Measurements from ENCODE around the gene ZNF277.

Gene ZNF277

DNA sequence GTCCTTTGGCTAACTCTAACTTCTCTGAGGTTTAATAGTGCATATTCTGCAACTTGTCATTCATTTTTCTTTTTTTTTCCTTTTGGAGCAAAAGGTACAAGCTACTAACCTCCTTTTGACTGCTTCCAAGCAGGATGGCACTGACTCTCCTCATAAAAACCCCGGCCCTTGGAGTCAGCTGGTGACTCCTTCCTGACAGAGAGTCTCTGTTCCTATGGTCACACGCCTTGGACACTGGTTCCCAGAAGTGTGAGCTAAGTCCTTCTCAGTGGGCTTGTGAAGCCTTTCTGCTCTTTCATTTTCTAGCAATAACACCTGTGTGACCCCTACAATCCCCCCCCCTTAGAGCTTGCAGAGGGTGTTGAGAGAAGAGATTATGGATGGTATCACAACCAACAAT, 22.0 kb upstream of the ZNF277 start:
- in situ Hi-C loops (cut with MboI; ENCODE audit: low sequenced_read_pairs), result no loop called here

DNA sequence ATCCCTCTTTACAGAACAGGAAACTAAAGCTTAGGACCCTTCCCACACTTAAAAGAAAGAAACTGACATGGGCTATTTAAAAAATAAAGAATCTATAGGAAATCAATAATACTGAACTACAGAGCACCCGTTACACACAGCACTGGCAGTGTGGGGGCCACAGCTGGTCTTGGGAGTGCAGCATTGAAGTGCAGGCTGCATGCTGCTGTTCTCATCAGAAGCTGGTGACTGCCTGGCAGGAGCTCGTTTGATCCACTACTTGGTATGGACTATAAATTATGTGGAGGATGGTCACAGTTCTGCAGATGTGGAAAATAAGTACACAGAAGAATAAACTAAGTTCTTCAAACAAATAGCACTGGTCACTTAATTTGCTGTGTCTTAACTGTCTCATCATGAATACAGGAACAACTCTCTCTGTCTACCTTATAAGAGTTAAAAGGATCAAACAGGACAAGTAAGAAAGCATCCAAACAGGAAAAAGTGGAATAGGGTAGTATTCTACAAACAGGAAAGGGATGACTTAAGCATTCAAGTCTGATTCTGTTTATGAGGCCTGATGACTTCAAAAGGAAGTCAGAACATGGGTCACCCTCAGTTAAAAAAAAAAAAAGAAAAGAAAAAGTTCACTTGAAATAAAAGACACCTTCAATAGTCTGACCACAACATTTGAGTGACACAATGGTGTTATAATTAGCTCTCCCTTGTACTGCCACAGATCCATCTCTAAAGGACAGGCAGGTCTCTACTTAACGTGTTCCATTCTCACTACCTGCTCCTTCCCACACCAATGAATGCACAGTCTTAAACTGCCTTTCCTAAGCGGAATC, 21.3 kb upstream of the ZNF277 start:
- in situ Hi-C loops (cut with MboI; ENCODE audit: low sequenced_read_pairs), result no loop called here

DNA sequence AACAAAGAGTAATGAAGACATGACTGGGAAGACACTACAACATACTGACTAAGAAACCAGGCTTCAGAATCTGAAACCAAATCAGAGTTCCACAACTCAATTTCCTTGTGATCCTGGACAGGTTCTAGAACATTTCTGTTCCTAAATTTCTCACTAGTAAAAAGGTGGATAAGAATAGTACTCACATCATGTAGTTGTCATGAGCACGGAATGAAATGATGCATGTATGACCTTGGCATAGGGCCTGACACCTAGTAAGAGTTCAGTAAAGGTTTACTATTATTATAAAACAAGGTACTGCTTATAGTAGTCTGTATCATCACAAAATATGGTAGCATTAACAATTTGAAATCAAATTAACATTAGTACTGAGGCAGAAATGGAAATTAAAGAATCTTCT, 20.2 kb upstream of the ZNF277 start:
- in situ Hi-C loops (cut with MboI; ENCODE audit: low sequenced_read_pairs), result no loop called here

DNA sequence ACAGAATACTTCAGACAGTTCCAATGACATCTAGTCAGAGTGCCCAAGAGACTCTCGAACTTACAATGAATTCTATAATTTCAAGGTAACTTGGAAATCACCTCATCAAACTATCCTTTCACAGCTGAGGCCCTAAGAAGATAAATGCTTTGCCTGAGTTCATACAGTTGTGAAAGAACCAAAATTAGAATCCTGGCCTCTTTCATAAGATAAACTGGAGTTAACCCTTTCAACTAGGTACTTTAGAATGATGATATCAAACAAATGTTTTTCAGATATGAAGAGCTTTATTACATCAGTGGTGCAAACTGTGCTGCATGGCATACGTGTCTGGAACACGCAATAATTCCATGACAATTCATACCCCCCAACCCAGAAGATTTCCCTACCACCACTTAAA, 18.2 kb upstream of the ZNF277 start:
- in situ Hi-C loops (cut with MboI; ENCODE audit: low sequenced_read_pairs), result no loop called here

DNA sequence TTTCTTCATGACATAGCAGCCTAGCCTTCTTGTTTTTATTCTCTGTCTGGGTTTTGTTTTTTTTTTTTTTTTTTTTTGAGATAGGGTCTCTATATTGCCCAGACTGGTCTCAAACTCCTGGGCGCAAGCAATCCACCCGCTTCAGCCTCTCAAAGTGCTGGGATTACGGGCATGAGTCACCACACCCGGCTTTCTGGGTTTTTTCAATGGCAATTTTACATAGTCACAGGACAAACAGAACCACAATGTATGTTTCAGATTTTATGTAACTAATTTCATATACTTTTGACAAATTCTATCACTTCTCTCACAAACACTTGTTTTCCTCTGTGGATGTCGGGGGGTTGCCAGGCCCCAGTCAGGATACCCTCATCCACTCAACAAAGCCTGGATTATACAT, 16.8 kb upstream of the ZNF277 start:
- in situ Hi-C loops (cut with MboI; ENCODE audit: low sequenced_read_pairs), result no loop called here

DNA sequence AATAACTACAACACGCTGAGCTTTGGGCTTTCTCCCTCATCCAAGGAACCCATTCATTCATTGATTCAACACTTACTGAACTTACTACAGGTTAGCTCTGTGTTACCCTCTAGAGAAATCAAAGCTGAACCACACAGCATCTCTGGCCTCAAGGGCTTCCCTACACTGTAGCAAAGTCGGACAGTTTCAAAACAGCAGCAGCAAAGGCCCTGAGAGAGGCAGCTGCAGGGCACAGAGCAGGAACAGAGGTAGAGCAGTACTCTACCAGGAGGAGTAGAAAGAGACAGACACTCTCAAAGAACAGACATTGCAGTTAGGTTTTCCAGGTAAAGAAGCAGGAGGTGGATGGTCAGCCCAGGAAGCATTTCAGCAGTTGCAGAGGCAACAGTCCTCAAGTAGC, 16.4 kb upstream of the ZNF277 start:
- in situ Hi-C loops (cut with MboI; ENCODE audit: low sequenced_read_pairs), result no loop called here

DNA sequence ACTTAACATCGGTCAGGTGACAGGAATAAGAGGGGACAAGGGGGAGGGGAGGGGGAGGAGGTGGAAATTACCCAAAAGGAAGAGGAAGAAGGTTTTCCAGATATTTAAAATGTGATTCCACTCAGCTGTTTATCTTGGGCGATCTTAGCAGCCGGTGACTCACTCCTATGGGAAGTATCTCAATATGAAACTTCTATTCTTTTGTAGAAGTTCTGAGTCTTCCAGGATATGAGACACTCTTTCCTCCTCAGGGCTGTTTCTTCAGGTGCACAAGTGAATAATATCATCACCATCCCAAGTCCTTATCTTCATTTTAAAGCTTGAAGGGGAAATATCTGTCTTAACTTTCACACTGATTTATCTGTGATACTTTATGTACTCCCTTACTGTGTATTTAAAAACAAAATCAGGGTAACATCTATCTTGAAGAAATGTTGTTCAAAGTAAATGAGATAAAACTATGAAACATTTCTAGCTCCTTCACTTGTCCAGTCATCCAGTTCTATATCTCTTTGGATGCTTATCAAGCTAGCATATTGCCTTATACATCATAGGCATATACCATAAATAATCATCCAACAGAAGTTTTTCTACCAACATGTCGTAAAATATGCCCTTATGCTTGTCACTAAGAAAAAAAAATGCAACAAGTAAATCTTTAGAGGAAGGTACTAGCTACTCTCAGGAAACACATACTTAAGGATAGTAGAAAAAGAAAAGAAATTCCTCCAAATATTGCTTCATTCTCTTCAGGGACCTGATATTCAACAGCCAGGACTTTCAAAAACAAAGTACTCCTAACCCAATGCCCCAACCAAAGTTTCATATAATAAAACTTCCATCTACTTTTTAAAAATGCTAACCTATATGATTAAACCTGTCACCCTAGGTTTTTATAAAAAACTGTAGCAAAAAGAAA, 14.0 kb upstream of the ZNF277 start:
- in situ Hi-C loops (cut with MboI; ENCODE audit: low sequenced_read_pairs), result no loop called here

DNA sequence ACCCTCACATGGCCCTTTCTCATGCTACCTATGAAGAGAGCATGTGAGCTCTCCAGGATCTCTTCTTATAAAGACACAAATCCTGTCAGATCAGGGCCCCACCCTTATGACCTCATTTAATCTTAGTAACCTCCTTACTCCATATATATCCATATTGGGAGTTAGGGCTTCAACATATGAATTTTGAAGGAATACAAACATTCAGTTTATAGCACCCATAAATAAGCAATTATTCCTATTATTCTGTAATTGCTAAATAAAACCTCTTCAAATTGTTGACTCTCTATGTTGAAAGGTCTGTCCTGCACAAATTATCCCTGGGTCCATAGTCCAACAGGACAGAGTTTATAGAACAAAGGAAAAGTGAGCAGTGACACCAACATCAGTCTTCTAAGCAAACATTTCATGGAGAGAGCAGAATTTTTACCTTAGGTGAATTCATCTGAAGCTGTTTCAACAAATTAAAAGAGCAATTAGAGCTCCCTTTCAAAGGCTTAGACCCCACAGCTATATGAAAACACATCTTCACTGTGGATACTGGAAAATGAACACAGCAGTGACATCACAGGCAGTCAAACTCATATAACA, 12.5 kb upstream of the ZNF277 start:
- in situ Hi-C loops (cut with MboI; ENCODE audit: low sequenced_read_pairs), result no loop called here

DNA sequence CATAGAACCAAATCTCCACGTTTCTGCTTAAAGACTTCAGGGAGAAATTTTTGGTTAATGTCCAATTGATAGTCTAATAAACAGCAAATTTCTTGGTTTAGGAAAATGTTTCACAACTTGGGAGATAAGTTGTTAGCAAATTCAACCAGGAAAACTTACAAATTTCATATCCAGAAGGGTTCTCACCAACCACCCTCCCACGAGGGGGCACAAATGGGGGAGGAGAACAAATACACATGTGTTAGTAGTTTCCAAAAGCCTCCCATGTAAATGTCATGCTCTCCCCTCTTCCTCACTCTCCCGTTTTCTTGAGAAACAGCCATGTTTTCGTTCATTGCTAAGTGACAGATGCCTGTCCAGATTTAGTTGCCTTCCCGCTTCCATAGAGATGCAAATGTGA, 10.8 kb upstream of the ZNF277 start:
- in situ Hi-C loops (cut with MboI; ENCODE audit: low sequenced_read_pairs), result no loop called here

DNA sequence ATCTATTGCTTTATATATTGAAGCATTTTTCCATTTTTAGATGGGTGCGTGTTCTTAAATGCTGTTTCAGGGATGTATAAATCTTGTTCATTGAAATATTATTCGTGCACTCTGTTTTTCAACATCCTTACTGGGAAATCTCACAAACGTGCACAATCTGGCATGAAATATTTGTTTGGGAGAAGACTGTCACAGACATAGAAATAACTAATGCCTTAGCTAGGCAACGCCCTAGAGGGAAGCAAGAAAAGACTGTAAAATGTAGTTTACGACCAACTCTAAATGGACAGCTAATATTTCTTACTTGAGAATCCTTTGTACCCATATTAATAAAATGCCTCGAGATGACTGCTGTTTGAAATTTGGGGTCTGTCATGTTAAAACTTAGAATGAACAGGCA, 9.2 kb upstream of the ZNF277 start:
- in situ Hi-C loops (cut with MboI; ENCODE audit: low sequenced_read_pairs), result no loop called here

DNA sequence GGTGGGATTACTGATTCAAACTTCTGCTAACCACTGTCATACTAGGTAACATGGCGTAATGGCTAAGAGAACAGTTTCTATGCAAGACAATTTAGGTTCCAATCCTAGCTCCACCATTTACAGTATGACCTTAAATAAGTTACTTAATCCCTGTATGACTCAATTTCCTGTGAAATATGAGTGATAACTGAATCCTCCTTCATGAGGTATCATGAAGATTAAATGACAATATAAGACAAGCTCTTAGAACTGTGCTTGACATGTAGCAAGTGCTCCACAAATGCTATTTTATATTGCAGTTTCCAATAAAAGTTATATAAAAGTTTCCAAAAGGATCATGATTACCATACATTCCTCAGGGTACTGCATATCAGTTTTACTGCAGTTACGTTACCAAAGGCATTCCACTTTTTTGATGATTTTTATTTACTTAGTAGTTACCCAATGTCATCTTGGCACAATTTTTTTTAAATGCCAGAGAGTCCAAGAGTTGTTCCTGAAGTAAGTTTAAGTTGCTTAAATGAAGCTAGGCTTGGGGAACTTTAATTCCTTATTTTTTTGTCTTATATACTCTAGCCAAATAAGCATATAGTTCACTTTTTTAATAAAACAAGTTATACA, 7.3 kb upstream of the ZNF277 start:
- in situ Hi-C loops (cut with MboI; ENCODE audit: low sequenced_read_pairs), result no loop called here

DNA sequence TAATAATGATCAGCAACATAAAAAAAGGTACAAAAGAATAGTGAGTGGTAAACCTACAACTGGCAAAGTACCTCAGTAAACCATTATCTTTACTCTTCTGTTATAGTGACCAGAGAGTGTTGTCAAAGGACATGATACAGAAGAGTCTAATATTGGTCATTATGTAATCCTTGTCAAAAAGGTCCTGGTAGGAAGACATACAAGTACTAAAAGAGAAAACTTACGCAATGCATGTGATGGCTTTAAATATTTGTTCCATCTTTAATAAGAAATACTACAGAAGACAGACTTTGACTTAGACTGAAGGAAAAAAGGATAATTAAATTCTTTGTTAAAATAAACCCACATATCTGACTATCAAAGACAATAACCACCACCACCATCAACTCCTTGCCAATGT, 6.8 kb upstream of the ZNF277 start:
- in situ Hi-C loops (cut with MboI; ENCODE audit: low sequenced_read_pairs), result no loop called here

DNA sequence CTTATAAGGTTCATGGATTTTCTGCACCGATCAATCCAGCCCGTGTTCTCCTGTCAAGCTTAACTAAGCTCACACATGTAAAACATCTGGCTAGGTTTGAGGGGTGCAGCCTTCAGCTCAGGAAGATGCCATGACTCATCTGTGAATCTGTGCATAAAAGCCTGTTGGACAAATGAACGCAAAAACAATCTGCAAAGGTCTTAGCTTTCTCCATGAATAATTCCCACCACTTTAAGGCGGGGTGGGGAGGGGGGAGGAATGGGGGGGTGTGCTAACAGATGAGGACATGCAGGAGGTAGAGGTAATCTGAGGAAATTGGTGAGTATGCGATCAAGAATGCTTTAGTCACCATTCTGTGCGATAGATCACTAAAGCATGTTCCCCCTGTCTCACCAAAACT, 5.1 kb upstream of the ZNF277 start:
- in situ Hi-C loops (cut with MboI; ENCODE audit: low sequenced_read_pairs), result no loop called here

DNA sequence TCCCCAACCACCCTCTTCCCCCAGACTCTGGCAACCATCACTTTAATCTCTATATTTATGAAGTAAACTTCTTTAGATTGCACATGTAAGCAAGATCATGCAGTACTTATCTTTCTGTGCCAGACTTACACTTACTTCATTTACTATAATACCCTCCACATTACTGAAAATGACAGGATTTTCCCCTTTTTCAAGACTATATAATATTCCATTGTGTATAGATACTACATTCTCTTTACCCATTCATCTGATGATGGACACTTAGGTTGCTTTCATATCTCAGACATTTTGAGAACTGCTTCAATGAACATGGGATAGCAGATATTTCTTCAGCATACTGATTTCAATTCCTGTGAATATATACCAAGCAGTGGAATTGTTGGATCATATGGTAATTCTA, 4.7 kb upstream of the ZNF277 start:
- in situ Hi-C loops (cut with MboI; ENCODE audit: low sequenced_read_pairs), result no loop called here

DNA sequence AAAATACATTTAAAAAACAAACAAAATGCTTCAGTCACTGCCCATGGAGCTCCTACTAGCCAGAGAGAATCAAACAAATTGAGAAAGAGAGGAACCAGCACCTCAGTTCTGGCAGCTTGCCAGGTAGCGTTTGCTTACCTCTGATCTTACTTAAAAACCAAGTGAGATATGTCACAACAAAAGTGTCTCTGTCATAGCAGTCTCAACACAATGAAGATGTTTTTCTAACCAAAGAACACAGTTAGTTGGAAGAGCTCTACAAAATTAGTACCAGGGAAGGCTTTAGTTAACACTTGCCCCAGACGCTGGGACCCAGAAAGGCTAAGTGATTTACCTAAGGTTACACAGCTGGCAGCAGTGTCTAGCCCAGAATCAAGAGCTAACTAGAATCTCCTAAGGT, 3.7 kb upstream of the ZNF277 start:
- in situ Hi-C loops (cut with MboI; ENCODE audit: low sequenced_read_pairs), result no loop called here

DNA sequence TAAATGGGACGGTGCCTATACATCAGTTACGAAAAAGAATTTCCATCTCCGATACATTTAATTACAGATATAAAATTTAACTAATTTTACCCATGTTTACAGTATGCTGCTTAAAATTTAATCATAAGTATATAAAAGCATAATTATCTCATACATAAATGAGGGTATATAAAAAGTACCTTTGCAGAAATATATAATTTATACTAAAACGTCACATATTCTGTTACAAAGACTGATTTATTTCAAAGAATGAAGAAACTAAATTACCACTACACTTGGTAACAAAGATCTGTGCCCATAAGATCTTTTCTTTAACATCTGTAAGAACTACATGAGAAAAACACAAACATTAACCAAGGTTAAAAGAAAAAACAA, 3.1 kb upstream of the ZNF277 start:
- in situ Hi-C loops (cut with MboI; ENCODE audit: low sequenced_read_pairs), result no loop called here

DNA sequence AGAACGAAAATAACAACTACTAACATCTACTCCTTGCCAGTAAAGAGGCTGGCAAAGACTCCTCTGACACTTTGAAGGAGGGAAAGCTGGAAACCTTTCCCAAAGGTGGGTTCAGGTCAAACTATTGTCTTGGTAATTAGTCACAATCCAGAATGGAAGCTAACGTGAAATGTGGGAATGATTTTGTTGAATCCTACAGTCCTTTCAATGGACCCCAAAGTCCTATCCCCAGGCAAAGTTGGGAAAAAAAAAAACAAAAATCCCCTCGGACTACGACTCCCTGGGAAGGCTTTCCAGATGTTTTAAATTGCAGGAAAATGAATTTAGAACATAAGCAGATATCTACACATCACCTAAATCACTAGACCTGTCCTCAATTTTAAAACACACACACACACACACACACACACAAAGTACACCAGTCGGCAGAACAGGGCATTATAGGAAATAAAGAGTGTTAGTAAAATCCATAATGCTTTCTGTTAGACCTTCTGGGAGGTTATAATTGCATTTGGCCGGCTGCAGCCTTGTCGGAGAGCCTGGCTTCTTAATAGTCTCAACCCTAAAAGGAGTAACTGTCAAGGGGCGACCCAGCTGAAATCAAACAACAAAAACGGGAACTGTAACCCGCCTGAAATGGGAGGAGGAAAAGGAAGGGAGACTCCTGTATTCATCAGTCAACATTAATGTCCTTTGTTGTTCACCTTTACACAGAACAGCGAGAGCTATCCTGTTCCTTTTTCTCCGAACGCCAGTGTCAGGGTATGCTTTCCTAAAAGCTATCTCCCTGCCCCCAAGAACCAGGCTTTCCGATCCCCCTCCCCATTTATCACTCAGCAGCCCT, 1.8 kb upstream of the ZNF277 start:
- in situ Hi-C loops (cut with MboI; ENCODE audit: low sequenced_read_pairs), result no loop called here

DNA sequence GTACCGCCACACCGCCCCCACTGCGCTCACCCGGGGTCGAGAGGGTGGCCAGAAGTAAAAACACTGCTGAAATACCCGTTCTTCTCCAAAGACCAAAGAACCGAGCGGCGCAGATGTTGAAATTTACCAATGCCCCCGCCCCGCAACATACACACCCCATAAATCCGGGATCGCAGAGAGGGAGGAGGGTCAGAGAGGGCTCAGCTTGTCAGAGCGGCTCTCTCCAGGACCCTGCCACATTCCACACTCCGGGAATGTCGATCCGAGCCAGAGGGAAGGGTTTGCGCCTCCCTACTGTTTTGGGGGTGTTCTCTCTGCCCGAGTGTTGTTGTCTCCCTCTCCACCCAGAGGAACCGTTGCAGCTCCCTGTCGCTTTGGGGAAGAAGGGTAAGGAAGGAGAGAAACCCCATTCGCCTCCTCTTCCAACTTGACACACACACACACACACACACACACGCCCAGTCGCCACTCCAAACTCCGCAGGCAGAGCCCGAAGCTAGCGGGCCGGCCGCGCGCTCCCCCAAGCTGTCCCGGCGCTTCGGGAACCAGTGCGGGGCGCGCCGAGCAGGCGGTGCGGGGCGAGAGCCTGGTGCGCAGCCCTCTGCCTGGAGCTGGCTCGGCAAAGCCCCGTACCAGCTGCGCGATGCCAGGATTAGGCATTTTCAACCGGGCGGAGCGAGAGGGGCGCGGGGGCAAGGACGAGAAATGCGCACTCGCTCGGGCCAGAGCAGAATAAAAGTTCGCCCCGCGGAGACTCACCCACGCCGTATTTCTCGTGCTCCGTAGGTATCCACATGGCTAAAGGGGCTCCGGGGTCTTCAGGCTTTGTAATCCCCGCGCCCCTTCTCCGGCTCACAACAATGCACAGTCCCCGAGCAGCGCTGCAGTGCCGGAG, 905 bp upstream of the ZNF277 start:
- in situ Hi-C loops (cut with MboI; ENCODE audit: low sequenced_read_pairs), result no loop called here

DNA sequence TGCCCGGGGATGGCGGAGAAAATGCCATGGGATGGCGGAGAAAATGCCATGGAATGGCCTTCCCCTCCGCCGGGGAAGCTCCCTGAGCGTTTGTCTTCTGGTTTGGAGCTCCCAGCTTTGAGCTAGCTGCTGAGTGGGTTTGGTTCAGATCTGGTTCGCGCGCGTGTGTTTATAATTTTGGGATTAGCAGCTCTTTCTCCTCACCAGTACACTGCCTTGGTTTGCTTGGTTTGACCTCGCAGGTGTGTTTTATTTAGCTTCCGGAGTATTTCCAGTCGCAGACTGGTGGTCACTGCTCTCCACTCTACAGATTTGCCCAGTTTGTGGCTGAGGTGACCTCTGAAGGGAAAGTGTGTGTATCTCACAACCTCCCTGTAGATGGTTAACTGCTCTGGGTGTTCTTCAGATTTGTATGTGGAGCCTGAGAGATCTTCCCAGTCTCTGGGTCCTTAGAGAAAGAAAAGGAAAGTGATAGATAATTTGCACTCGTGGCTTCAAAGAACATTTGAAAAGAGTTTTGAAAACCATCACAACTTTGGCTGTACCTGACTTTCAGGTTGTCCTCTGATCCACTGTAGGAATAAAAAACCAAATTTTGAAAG, 597 bp downstream of the ZNF277 start:
- in situ Hi-C loops (cut with MboI; ENCODE audit: low sequenced_read_pairs), result no loop called here

Data from HL-60/S4 (cell line).